Measurements from ENCODE around the gene CACNA1D. TPM values are rescaled to one million over a fixed set of nuclear protein-coding genes. Genes with fewer than 3 reads are reported as not detected.

CACNA1D gene
- total RNA-seq, 1 donor from 2014 or later = 2.8 TPM

GRCh38 chr3:53503195-53503594 is 8.8 kb downstream of the CACNA1D start:
- no peaks in the 10 kb centered on the region for H3K27me3 Mint-ChIP-seq (ENCODE audit: low read depth)
- no peak overlapping the region for H3K27ac Mint-ChIP-seq
- H3K4me1 Mint-ChIP-seq = peaks cover 27% of the 10 kb centered on the region
- H3K9me3 Mint-ChIP-seq = no peaks in the 10 kb centered on the region
- no peaks in the 10 kb centered on the region for H3K36me3 Mint-ChIP-seq
- no peak for DNase-seq (ENCODE audit: low spot score in 2 of 2, unreplicated experiment in 2 of 2)
- H3K4me3 Mint-ChIP-seq = no peak overlapping the region
- TF ChIP-seq CTCF (IDR thresholded peaks at IDR 0.05; ENCODE audit: unreplicated experiment) = no peak

- no peak for TF ChIP-seq CTCF (IDR thresholded peaks at IDR 0.05; ENCODE audit: unreplicated experiment)
- Mint-ChIP-seq H3K36me3 (no peaks in the 10 kb centered on the region), H3K9me3 (no peaks in the 10 kb centered on the region), H3K4me3 (no peak overlapping the region), H3K4me1 (peaks cover 13% of the 10 kb centered on the region), H3K27me3 (ENCODE audit: low read depth) (peaks cover 9% of the 10 kb centered on the region), H3K27ac (no peak overlapping the region)
- DNase-seq (ENCODE audit: low spot score in 2 of 2, unreplicated experiment in 2 of 2) = no peak
Measured at GRCh38 chr3:53506110-53506762, 11.8 kb downstream of the CACNA1D start.

GRCh38 chr3:53506763-53507145 is 12.3 kb downstream of the CACNA1D start:
- Mint-ChIP-seq H3K27ac (no peak overlapping the region), H3K36me3 (no peaks in the 10 kb centered on the region), H3K4me1 (peaks cover 9% of the 10 kb centered on the region), H3K9me3 (no peaks in the 10 kb centered on the region), H3K4me3 (no peak overlapping the region), H3K27me3 (ENCODE audit: low read depth) (peaks cover 9% of the 10 kb centered on the region)
- no peak for DNase-seq (ENCODE audit: low spot score in 2 of 2, unreplicated experiment in 2 of 2)
- TF ChIP-seq CTCF (IDR thresholded peaks at IDR 0.05; ENCODE audit: unreplicated experiment) = no peak

- H3K4me1 Mint-ChIP-seq = peaks cover 4% of the 10 kb centered on the region
- no peaks in the 10 kb centered on the region for H3K9me3 Mint-ChIP-seq
- no peak for DNase-seq (ENCODE audit: low spot score in 2 of 2, unreplicated experiment in 2 of 2)
- peaks cover 9% of the 10 kb centered on the region for H3K27me3 Mint-ChIP-seq (ENCODE audit: low read depth)
- no peak overlapping the region for H3K4me3 Mint-ChIP-seq
- TF ChIP-seq CTCF (IDR thresholded peaks at IDR 0.05; ENCODE audit: unreplicated experiment) = no peak
- no peak overlapping the region for H3K27ac Mint-ChIP-seq
- no peaks in the 10 kb centered on the region for H3K36me3 Mint-ChIP-seq
Measured at GRCh38 chr3:53509494-53509893, 15.1 kb downstream of the CACNA1D start.

GRCh38 chr3:53510508-53510907 is 16.1 kb downstream of the CACNA1D start:
- Mint-ChIP-seq H3K27me3 (ENCODE audit: low read depth) (peaks cover 9% of the 10 kb centered on the region), H3K9me3 (no peaks in the 10 kb centered on the region), H3K4me3 (no peak overlapping the region), H3K36me3 (no peaks in the 10 kb centered on the region), H3K4me1 (peaks cover 4% of the 10 kb centered on the region), H3K27ac (no peak overlapping the region)
- no peak for DNase-seq (ENCODE audit: low spot score in 2 of 2, unreplicated experiment in 2 of 2)
- TF ChIP-seq CTCF (IDR thresholded peaks at IDR 0.05; ENCODE audit: unreplicated experiment) = no peak

GRCh38 chr3:53511246-53511645 is 16.8 kb downstream of the CACNA1D start:
- Mint-ChIP-seq H3K4me1 (peaks cover 4% of the 10 kb centered on the region), H3K27ac (no peak overlapping the region), H3K9me3 (no peaks in the 10 kb centered on the region), H3K36me3 (no peaks in the 10 kb centered on the region), H3K4me3 (no peak overlapping the region), H3K27me3 (ENCODE audit: low read depth) (peaks cover 9% of the 10 kb centered on the region)
- no peak for TF ChIP-seq CTCF (IDR thresholded peaks at IDR 0.05; ENCODE audit: unreplicated experiment)
- no peak for DNase-seq (ENCODE audit: low spot score in 2 of 2, unreplicated experiment in 2 of 2)
